ENCODE results near the gene PCSK9. TPM values are rescaled to one million over a fixed set of nuclear protein-coding genes. Genes with fewer than 3 reads are reported as not detected.

PCSK9 gene
- total RNA-seq, 1 donor from 2014 or later = 23.7 TPM

DNA sequence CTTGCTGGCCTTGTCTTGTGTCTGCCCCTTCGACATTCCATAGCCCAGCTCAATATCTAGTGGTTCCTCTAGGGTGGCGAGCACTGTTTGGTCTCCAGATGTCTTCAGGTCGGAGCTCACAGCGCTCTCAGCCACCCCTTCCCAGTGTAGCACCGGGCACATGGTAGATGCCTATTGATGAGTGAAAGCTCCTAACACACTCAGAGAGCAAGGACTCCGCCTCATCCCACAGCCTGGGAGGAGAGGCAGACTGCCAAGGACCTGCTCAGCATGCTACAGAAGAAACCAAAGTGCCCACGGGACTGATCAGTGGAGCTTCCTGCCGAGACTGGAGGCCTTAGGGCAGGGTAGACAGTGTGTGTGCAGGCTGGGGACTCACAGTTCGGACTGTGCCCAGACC is 10.9 kb downstream of the PCSK9 start:
- H3K27ac Mint-ChIP-seq (ENCODE audit: unreplicated experiment) = no peak overlapping the region
- peaks cover 4% of the 10 kb centered on the region for H3K4me1 Mint-ChIP-seq
- no peak overlapping the region for H3K4me3 Mint-ChIP-seq
- TF ChIP-seq, protein P1, sequence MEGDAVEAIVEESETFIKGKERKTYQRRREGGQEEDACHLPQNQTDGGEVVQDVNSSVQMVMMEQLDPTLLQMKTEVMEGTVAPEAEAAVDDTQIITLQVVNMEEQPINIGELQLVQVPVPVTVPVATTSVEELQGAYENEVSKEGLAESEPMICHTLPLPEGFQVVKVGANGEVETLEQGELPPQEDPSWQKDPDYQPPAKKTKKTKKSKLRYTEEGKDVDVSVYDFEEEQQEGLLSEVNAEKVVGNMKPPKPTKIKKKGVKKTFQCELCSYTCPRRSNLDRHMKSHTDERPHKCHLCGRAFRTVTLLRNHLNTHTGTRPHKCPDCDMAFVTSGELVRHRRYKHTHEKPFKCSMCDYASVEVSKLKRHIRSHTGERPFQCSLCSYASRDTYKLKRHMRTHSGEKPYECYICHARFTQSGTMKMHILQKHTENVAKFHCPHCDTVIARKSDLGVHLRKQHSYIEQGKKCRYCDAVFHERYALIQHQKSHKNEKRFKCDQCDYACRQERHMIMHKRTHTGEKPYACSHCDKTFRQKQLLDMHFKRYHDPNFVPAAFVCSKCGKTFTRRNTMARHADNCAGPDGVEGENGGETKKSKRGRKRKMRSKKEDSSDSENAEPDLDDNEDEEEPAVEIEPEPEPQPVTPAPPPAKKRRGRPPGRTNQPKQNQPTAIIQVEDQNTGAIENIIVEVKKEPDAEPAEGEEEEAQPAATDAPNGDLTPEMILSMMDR (conservative IDR thresholded peaks at IDR 0.05) = no peak
- no peaks in the 10 kb centered on the region for H3K9me3 Mint-ChIP-seq
- DNase-seq (ENCODE audit: low read depth, low spot score) = no peak
- H3K36me3 Mint-ChIP-seq (ENCODE audit: low read depth) = no peaks in the 10 kb centered on the region
- H3K27me3 Mint-ChIP-seq (ENCODE audit: low read depth) = no peaks in the 10 kb centered on the region

- Mint-ChIP-seq H3K27ac (ENCODE audit: unreplicated experiment) (no peak overlapping the region), H3K9me3 (no peaks in the 10 kb centered on the region), H3K4me1 (peaks cover 4% of the 10 kb centered on the region), H3K36me3 (ENCODE audit: low read depth) (no peaks in the 10 kb centered on the region), H3K27me3 (ENCODE audit: low read depth) (no peaks in the 10 kb centered on the region), H3K4me3 (no peak overlapping the region)
- TF ChIP-seq, protein P1 (conservative IDR thresholded peaks at IDR 0.05) = no peak
- no peak for DNase-seq (ENCODE audit: low read depth, low spot score)
Observed at GRCh38 chr1:55051169-55051568, 11.8 kb downstream of the PCSK9 start.

DNA sequence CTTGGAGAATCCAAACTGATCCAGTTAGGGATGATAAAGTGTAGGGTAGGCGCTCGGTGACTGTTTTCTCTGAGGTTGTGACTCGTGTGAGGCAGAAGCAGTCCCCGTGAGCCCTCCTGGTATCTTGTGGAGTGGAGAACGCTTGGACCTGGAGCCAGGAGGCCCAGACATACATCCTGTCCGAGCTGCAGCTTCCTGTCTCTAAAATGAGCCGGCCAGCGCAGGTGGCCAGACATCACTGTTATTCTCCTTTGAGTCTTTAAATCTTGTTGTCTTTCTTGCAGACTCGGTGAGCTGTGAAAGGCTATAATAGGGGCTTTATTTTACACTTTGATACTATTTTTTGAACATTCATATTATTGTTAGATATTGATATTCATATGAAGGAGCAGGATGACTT is 12.3 kb downstream of the PCSK9 start:
- Mint-ChIP-seq H3K27me3 (ENCODE audit: low read depth) (no peaks in the 10 kb centered on the region), H3K9me3 (no peaks in the 10 kb centered on the region), H3K4me1 (peaks cover 4% of the 10 kb centered on the region), H3K4me3 (no peak overlapping the region), H3K36me3 (ENCODE audit: low read depth) (no peaks in the 10 kb centered on the region), H3K27ac (ENCODE audit: unreplicated experiment) (no peak overlapping the region)
- DNase-seq (ENCODE audit: low read depth, low spot score) = no peak
- TF ChIP-seq, protein P1 (conservative IDR thresholded peaks at IDR 0.05) = no peak

DNA sequence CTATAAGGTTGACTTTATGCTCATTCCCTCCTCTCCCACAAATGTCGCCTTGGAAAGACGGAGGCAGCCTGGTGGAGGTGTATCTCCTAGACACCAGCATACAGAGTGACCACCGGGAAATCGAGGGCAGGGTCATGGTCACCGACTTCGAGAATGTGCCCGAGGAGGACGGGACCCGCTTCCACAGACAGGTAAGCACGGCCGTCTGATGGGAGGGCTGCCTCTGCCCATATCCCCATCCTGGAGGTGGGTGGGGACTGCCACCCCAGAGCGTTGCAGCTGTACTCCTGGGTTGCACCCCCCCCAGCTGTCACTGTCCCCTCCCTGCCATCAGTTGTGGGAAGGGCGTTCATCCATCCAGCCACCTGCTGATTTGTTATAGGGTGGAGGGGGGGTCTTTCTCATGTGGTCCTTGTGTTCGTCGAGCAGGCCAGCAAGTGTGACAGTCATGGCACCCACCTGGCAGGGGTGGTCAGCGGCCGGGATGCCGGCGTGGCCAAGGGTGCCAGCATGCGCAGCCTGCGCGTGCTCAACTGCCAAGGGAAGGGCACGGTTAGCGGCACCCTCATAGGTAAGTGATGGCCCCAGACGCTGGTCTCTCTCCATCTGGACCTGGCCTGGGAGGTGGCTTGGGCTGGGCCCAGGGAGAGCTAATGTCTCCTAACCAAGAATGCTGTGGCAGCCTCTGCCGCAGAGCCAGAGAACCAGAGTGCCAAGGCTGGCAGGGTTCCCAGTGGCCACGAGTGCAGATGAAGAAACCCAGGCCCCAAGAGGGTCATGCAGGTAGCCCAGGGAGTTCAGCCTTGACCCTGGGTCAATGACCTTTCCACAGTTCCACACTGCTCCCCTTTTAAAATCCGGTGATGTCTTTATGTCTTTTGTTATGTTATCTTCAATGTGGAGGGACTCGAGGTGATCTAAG is 13.1 kb downstream of the PCSK9 start:
- peaks cover 4% of the 10 kb centered on the region for H3K4me1 Mint-ChIP-seq
- H3K27ac Mint-ChIP-seq (ENCODE audit: unreplicated experiment) = no peak overlapping the region
- TF ChIP-seq, protein P1 (conservative IDR thresholded peaks at IDR 0.05) = no peak
- DNase-seq (ENCODE audit: low read depth, low spot score) = no peak
- H3K36me3 Mint-ChIP-seq (ENCODE audit: low read depth) = no peaks in the 10 kb centered on the region
- no peak overlapping the region for H3K4me3 Mint-ChIP-seq
- no peaks in the 10 kb centered on the region for H3K9me3 Mint-ChIP-seq
- no peaks in the 10 kb centered on the region for H3K27me3 Mint-ChIP-seq (ENCODE audit: low read depth)

DNA sequence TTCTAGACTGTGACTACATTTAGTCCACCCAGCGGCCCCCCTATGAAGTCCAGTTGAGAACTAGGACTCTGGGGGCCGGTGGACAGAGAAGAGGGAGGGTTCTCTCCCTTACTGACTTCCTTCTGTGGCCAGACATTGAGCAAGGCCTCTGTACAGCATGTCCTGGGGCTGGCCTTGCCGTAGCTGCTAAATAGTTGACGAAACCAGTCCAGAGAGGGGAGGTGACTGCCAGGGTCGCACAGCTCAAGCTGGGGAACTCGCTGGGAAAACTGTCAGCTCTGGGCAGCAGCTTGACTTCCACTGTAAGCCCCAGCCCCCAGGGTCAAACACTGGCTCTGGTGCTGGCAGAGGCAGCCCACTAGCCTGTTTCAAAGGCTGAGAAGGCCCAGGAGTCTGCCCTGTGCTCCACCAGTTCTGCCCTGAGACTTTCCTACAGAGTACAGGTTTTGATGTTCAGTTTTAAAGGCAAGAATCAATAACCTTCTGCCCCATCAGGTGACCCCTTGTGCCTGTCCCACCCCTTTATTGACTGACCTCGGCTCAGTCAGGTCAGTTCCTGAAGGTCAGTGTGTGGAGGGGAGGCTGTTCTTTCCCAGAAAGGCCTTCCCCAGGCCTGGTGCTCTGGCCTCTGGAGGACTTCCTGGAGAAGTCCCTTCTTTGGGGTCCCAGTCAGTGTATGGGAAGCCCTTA is 14.1 kb downstream of the PCSK9 start:
- no peak overlapping the region for H3K4me3 Mint-ChIP-seq
- DNase-seq (ENCODE audit: low read depth, low spot score) = no peak
- H3K9me3 Mint-ChIP-seq = no peaks in the 10 kb centered on the region
- TF ChIP-seq, protein P1 (conservative IDR thresholded peaks at IDR 0.05) = no peak
- peaks cover 4% of the 10 kb centered on the region for H3K4me1 Mint-ChIP-seq
- H3K27me3 Mint-ChIP-seq (ENCODE audit: low read depth) = no peaks in the 10 kb centered on the region
- no peaks in the 10 kb centered on the region for H3K36me3 Mint-ChIP-seq (ENCODE audit: low read depth)
- no peak overlapping the region for H3K27ac Mint-ChIP-seq (ENCODE audit: unreplicated experiment)
